ENCODE results near the gene CXCL13.
"Not testable (repeated sequence)": the region's sequence is repeated elsewhere in the genome, so short reads cannot be mapped to it uniquely, and the experiment has no call there.

The CXCL13 gene

DNA sequence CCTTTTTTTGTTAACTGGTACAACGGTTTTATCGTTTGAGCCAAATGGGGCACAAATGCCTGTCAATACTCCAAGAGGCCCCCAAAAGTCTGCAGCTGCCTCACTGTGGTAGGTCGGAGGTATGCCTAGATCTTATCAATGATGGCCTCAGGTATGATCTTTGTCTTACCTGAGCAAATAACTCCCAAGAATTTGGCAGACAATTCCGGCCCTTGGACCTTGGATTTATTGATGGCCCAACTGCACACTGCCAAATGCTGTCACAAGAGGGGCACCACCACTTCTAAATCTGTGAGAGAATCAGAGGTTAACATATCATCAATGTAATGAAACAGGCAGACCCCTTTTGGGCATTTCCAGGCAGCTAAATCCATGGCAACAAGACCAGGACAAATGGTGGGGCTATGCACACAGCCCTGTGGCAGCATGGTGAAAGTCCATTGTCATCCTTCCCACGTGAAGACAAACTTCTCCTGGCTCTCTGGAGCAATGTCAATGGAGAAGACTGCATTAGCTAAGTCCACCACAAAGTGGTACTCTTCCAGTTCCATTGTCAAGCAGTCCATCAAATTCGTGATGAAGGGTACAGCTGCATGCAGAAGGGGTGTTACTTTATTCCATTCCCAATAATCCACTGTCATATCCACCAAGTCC is 28.6 kb downstream of the CXCL13 start:
- TF ChIP-seq, protein P1, sequence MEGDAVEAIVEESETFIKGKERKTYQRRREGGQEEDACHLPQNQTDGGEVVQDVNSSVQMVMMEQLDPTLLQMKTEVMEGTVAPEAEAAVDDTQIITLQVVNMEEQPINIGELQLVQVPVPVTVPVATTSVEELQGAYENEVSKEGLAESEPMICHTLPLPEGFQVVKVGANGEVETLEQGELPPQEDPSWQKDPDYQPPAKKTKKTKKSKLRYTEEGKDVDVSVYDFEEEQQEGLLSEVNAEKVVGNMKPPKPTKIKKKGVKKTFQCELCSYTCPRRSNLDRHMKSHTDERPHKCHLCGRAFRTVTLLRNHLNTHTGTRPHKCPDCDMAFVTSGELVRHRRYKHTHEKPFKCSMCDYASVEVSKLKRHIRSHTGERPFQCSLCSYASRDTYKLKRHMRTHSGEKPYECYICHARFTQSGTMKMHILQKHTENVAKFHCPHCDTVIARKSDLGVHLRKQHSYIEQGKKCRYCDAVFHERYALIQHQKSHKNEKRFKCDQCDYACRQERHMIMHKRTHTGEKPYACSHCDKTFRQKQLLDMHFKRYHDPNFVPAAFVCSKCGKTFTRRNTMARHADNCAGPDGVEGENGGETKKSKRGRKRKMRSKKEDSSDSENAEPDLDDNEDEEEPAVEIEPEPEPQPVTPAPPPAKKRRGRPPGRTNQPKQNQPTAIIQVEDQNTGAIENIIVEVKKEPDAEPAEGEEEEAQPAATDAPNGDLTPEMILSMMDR (IDR thresholded peaks at IDR 0.05; ENCODE audit: control insufficient read depth, insufficient read depth, low read depth, low read length, missing control alignments): no peak
- H3K4me3 ChIP-seq (ENCODE audit: control insufficient read depth, low read depth, low read length): no peak overlapping the region
- DNase-seq (ENCODE audit: low read depth): no peak

DNA sequence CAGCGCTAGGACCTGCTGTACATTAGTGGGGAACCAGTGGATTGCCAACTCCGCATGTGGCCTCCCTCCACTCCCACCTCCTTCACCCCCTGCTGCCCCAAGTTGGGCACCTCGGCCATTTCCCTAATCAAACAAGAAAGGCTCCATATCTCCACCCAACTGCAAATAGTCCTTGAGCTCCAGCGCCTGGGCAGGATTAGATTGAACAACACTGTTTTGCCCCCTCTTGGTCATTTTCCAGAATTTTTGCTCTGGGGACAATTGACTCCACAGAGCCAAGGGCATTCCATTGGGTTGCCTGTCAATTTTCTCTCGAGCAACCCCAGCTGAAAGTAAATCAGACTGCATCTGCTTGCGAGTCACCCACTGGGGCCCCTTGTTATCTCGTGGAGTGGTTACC is 29.6 kb downstream of the CXCL13 start:
- H3K4me3 ChIP-seq (ENCODE audit: control insufficient read depth, low read depth, low read length): no peak overlapping the region
- TF ChIP-seq, protein P1 (IDR thresholded peaks at IDR 0.05; ENCODE audit: control insufficient read depth, insufficient read depth, low read depth, low read length, missing control alignments): no peak
- no peak for DNase-seq (ENCODE audit: low read depth)

DNA sequence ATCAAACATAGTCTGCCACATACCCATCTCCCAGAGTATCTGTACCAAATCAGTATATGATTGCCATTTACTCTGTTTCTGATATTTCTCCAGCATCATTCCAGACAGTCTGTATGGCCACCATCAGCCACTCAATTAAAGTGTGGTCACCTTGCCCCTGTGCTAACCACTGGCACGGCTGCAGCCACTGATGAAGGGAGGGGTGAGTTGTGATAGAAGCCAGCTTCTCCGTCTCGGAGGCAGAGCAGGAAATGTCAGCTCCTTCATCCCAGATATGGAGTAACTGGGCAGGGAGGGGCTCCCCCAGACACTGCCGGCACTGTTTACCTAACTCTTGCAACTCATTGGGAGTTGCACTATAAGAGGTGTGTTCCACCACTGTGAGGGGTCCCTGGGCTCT is 30.3 kb downstream of the CXCL13 start:
- DNase-seq (ENCODE audit: low read depth): no peak
- H3K4me3 ChIP-seq (ENCODE audit: control insufficient read depth, low read depth, low read length): no peak overlapping the region
- TF ChIP-seq, protein P1 (IDR thresholded peaks at IDR 0.05; ENCODE audit: control insufficient read depth, insufficient read depth, low read depth, low read length, missing control alignments): no peak

DNA sequence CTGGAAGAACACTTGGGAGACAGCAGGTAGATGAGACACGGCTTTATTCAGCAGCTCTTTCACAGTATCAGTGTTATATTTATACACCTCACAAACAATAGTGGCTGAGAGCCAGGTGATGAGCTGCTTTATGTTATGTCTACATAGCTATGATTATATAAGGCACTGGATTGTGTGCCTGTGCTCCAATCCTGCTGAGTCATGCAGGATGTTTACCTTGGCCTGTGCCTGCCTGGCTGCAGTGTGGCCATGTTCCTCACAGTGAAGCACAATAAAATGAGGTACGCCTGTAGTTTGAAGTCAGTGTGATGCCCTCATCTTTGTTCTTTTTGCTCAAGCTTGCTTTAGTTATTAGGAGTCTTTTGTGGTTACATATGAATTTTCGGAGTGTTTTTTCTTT is 31.3 kb downstream of the CXCL13 start:
- peak; percentile 20 for DNase-seq (ENCODE audit: low read depth)
- TF ChIP-seq, protein P1 (IDR thresholded peaks at IDR 0.05; ENCODE audit: control insufficient read depth, insufficient read depth, low read depth, low read length, missing control alignments): no peak
- H3K4me3 ChIP-seq (ENCODE audit: control insufficient read depth, low read depth, low read length): no peak overlapping the region

DNA sequence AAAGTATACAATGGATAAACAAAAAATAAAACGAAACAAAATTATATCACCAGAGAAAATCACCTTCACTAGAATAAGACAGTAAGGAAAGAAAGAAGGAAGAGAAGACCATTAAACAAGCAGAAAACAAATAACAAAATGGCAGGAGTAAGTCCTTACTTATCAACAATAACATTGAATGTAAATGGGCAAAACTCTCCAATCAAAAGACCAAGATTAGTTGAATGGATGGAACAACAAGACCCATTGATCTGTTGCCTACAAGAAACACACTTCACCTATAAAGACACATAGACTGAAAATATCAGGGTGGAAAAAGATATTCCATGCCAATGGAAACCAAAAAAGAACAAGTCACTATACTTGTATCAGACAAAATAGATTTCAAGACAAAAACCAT is 38.4 kb downstream of the CXCL13 start:
- not testable (repeated sequence) for H3K4me3 ChIP-seq (ENCODE audit: control insufficient read depth, low read depth, low read length); DNase-seq (ENCODE audit: low read depth)

DNA sequence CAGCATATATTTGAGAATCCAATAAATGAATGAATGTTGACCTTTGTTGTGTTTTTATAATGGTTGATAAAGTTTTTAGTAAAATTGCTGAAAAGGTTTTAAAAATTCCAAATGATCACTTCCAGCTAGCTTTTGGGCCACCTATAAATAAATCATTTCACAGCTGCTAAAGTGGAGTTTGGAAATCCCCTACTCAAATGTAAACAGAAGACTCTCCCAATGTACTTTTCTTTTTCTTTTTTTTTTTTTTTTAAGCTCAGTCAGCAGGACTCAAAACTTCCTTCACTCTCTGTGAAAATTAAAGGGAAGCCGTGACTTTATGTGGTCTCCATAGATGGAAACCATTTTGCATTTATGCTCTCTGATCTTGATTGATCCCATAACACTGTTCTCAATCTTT is 45.2 kb downstream of the CXCL13 start:
- H3K4me3 ChIP-seq (ENCODE audit: control insufficient read depth, low read depth, low read length): no peak overlapping the region
- TF ChIP-seq, protein P1 (IDR thresholded peaks at IDR 0.05; ENCODE audit: control insufficient read depth, insufficient read depth, low read depth, low read length, missing control alignments): no peak
- DNase-seq (ENCODE audit: low read depth): no peak

DNA sequence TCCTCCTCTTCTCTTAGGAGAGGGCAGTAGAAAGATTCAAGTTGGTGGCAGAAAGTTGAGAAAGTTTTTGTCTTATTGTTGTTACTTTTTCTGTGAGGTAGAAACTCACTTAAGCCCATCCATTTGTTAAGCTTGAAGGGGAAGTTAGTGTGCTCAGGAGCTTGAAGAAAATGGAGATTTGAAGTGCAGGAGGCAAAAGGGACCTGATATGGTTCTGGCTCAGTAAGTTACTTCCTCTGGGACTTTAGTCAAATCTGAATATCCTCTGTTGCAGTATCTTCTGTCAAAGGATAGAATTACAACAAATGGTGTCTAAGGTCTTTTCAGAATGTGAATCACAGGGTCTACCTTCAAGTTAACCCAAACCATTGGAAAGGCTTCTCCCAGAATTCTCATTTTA is 46.2 kb downstream of the CXCL13 start:
- no peak for DNase-seq (ENCODE audit: low read depth)
- no peak overlapping the region for H3K4me3 ChIP-seq (ENCODE audit: control insufficient read depth, low read depth, low read length)
- TF ChIP-seq, protein P1 (IDR thresholded peaks at IDR 0.05; ENCODE audit: control insufficient read depth, insufficient read depth, low read depth, low read length, missing control alignments): no peak
